Measurements from ENCODE around the gene DNAJC22. TPM values are rescaled to one million over a fixed set of nuclear protein-coding genes. Genes with fewer than 3 reads are reported as not detected.

DNAJC22 gene
- total and polyA plus RNA-seq, 2 donors from 2014 or later: 15.1 to 16.2 TPM

GRCh38 chr12:49369411-49370145 is 22.9 kb downstream of the DNAJC22 start:
- Histone ChIP-seq H3K9me3 (ENCODE audit: control insufficient read depth in 2 of 3, insufficient read depth in 1 of 3, low read length in 3 of 3) (no peaks in the 10 kb centered on the region), H3K36me3 (ENCODE audit: control insufficient read depth in 2 of 3, insufficient read depth in 3 of 3, low read length in 3 of 3) (no peaks in the 10 kb centered on the region), H3K27me3 (ENCODE audit: control insufficient read depth, insufficient read depth, low read length) (no peaks in the 10 kb centered on the region), H3K4me3 (ENCODE audit: low read length in 3 of 3) (no peak overlapping the region), H3K27ac (ENCODE audit: low read depth in 2 of 2, low read length in 2 of 2) (no peak overlapping the region), H3K9ac (ENCODE audit: low read length in 3 of 3) (no peak overlapping the region), H3K4me1 (ENCODE audit: control insufficient read depth in 2 of 3, insufficient read depth in 2 of 3, low read depth in 1 of 3, low read length in 3 of 3) (peaks cover 0 to 2% (median 0%) of the 10 kb centered on the region in 3 donors)
- DNase-seq (peak in 2 of 5 donors; percentile 26 to 57), FAIRE-seq (no peak)
- intact Hi-C loops (cut with DNase I): no loop called here
- TF ChIP-seq, protein P1, sequence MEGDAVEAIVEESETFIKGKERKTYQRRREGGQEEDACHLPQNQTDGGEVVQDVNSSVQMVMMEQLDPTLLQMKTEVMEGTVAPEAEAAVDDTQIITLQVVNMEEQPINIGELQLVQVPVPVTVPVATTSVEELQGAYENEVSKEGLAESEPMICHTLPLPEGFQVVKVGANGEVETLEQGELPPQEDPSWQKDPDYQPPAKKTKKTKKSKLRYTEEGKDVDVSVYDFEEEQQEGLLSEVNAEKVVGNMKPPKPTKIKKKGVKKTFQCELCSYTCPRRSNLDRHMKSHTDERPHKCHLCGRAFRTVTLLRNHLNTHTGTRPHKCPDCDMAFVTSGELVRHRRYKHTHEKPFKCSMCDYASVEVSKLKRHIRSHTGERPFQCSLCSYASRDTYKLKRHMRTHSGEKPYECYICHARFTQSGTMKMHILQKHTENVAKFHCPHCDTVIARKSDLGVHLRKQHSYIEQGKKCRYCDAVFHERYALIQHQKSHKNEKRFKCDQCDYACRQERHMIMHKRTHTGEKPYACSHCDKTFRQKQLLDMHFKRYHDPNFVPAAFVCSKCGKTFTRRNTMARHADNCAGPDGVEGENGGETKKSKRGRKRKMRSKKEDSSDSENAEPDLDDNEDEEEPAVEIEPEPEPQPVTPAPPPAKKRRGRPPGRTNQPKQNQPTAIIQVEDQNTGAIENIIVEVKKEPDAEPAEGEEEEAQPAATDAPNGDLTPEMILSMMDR (IDR thresholded peaks at IDR 0.05; ENCODE audit: borderline replicate concordance, extremely low read depth, insufficient read depth): no peak

DNA sequence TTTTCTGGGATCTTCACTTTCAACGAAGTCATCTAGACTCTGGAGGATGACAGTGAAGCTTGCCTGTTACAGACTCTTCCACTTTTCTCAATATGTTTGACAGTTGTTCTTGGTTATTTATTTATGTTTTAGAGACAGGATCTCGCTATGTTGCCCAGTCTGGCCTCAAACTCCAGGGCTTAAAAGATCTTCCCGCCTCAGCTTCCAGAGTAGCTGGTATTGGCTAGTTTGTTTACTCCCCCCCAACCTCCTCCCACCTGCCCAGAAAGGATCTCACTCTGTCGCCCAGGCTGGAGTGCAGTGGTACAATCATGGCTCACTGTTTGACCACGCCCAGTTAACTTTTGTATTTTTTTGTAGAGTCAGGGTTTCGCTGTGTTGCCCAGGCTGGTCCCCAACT is 23.9 kb downstream of the DNAJC22 start:
- Histone ChIP-seq H3K36me3 (ENCODE audit: control insufficient read depth in 2 of 3, insufficient read depth in 3 of 3, low read length in 3 of 3) (no peaks in the 10 kb centered on the region), H3K9ac (ENCODE audit: low read length in 3 of 3) (no peak overlapping the region), H3K4me1 (ENCODE audit: control insufficient read depth in 2 of 3, insufficient read depth in 2 of 3, low read depth in 1 of 3, low read length in 3 of 3) (peaks cover 0 to 2% (median 0%) of the 10 kb centered on the region in 3 donors), H3K27ac (ENCODE audit: low read depth in 2 of 2, low read length in 2 of 2) (no peak overlapping the region), H3K9me3 (ENCODE audit: control insufficient read depth in 2 of 3, insufficient read depth in 1 of 3, low read length in 3 of 3) (no peaks in the 10 kb centered on the region), H3K27me3 (ENCODE audit: control insufficient read depth, insufficient read depth, low read length) (no peaks in the 10 kb centered on the region), H3K4me3 (ENCODE audit: low read length in 3 of 3) (no peak overlapping the region)
- TF ChIP-seq, protein P1 (IDR thresholded peaks at IDR 0.05; ENCODE audit: borderline replicate concordance, extremely low read depth, insufficient read depth): no peak
- FAIRE-seq (no peak), DNase-seq (no peak)
- intact Hi-C loops (cut with DNase I): no loop called here

- intact Hi-C loops (cut with DNase I): no loop called here
- Histone ChIP-seq H3K9me3 (ENCODE audit: control insufficient read depth in 2 of 3, insufficient read depth in 1 of 3, low read length in 3 of 3) (no peaks in the 10 kb centered on the region), H3K36me3 (ENCODE audit: control insufficient read depth in 2 of 3, insufficient read depth in 3 of 3, low read length in 3 of 3) (no peaks in the 10 kb centered on the region), H3K4me1 (ENCODE audit: control insufficient read depth in 2 of 3, insufficient read depth in 2 of 3, low read depth in 1 of 3, low read length in 3 of 3) (no peaks in the 10 kb centered on the region), H3K27ac (ENCODE audit: low read depth in 2 of 2, low read length in 2 of 2) (no peak overlapping the region), H3K9ac (ENCODE audit: low read length in 3 of 3) (no peak overlapping the region), H3K4me3 (ENCODE audit: low read length in 3 of 3) (no peak overlapping the region), H3K27me3 (ENCODE audit: control insufficient read depth, insufficient read depth, low read length) (no peaks in the 10 kb centered on the region)
- TF ChIP-seq, protein P1 (IDR thresholded peaks at IDR 0.05; ENCODE audit: borderline replicate concordance, extremely low read depth, insufficient read depth): no peak
- DNase-seq (peak in 2 of 5 donors; percentile 19 to 20), FAIRE-seq (no peak)
These were observed 28.7 kb downstream of the DNAJC22 start for GRCh38 chr12:49375406-49375805.
